SH-SY5Y (cell line): ENCODE data around the gene C16orf87.

ENCODE experiments used
- GATA2 ChIP-seq: IDR thresholded peaks from 2 replicates; pipeline ENCODE4 v1.6.1; 2011; ENCODE audit warnings: mild to moderate bottlenecking, low read depth, low read length
- GATA3 ChIP-seq: IDR thresholded peaks from 2 replicates; pipeline ENCODE4 v1.6.1; 2011; ENCODE audit warnings: low read depth, mild to moderate bottlenecking, low read length, moderate library complexity

GRCh38 chr16:46812781-46813540 lies 18.0 kb downstream of the C16orf87 start:
- TF ChIP-seq GATA2 (no peak), GATA3 (no peak)
